HepG2 (cell line): ENCODE measurements around the gene TCFL5. TPM values are rescaled to one million over a fixed set of nuclear protein-coding genes. Genes with fewer than 3 reads are reported as not detected.

Experiments
- HOXA3 ChIP-seq: sonication (generic); formaldehyde crosslinking; IDR thresholded peaks from 2 replicates; pipeline ENCODE4 v1.5.0; 2020; ENCODE audit warnings: missing genetic modification reagents
- MED13 ChIP-seq: sonication (generic); formaldehyde crosslinking; IDR thresholded peaks from 2 replicates; pipeline ENCODE4 v1.5.0; 2020; ENCODE audit warnings: missing genetic modification reagents
- MZF1 ChIP-seq: sonication (generic); formaldehyde crosslinking; IDR thresholded peaks from 2 replicates; pipeline ENCODE4 v1.8.1; 2023; ENCODE audit warnings: mild to moderate bottlenecking, missing genetic modification reagents, borderline replicate concordance
- NKX3-1 ChIP-seq: sonication (generic); formaldehyde crosslinking; IDR thresholded peaks from 2 replicates; pipeline ENCODE4 v1.5.0; 2020; ENCODE audit warnings: missing genetic modification reagents
- SRY ChIP-seq: sonication (generic); formaldehyde crosslinking; IDR thresholded peaks from 2 replicates; pipeline ENCODE4 v1.8.0; 2022; ENCODE audit warnings: mild to moderate bottlenecking, missing genetic modification reagents
- ZIK1 ChIP-seq: sonication (generic); formaldehyde crosslinking; IDR thresholded peaks from 2 replicates; pipeline ENCODE4 v1.5.0; 2020; ENCODE audit warnings: mild to moderate bottlenecking, low read depth, missing genetic modification reagents, borderline replicate concordance
- ZNF441 ChIP-seq: sonication (generic); formaldehyde crosslinking; IDR thresholded peaks from 2 replicates; pipeline ENCODE4 v1.7.0; 2021; ENCODE audit warnings: missing genetic modification reagents, borderline replicate concordance
- ZNF557 ChIP-seq: sonication (generic); formaldehyde crosslinking; IDR thresholded peaks from 2 replicates; pipeline ENCODE4 v1.4.0; 2020; ENCODE audit warnings: missing genetic modification reagents
- ZNF558 ChIP-seq: sonication (generic); formaldehyde crosslinking; IDR thresholded peaks from 2 replicates; pipeline ENCODE4 v1.9.0; 2022; ENCODE audit warnings: mild to moderate bottlenecking, missing genetic modification reagents, borderline replicate concordance
- ZNF775 ChIP-seq: sonication (generic); formaldehyde crosslinking; IDR thresholded peaks from 2 replicates; pipeline ENCODE4 v1.4.0; 2020; ENCODE audit warnings: missing genetic modification reagents, mild to moderate bottlenecking, moderate library complexity, borderline replicate concordance
- polyA plus RNA-seq, 8 experiments: library from polyadenylated mRNA; depleted of rRNA in 3 of 8; stranded (reverse) in 7 of 8; unstranded in 1 of 8; fragments of >200 nt; fragmentation: Illumina TruSeq in 4 of 8; extraction: Trizol in 4 of 8; gene quantifications; 2 replicates each; pipeline versions ENCODE4 v1.2.1 to v1.2.3, GENCODE V29; 2011 to 2016; ENCODE audit warnings: low read depth in 4 of 8, missing spikeins in 1 of 8, mixed read lengths in 1 of 8; ENCODE audit not compliant: insufficient read depth in 1 of 8
- total RNA-seq, 5 experiments: library from RNA; depleted of rRNA; stranded (reverse); fragments of >200 nt; fragmentation: Illumina TruSeq; extraction: Trizol; gene quantifications; 2 replicates each; pipeline ENCODE4 v1.2.3, GENCODE V29; 2016; ENCODE audit warnings: low read depth in 1 of 5
- TF ChIP-seq, protein P1 (sequence below): sonication (generic); formaldehyde crosslinking; IDR thresholded peaks from 2 replicates; pipeline ENCODE4 v1.4.0; 2020; ENCODE audit warnings: missing genetic modification reagents
- TF ChIP-seq, protein P2 (sequence below): sonication (generic); formaldehyde crosslinking; IDR thresholded peaks from 2 replicates; pipeline ENCODE4 v1.4.0; 2020; ENCODE audit warnings: mild to moderate bottlenecking, missing genetic modification reagents
- TF ChIP-seq, protein P3 (sequence below): sonication (generic); formaldehyde crosslinking; IDR thresholded peaks from 2 replicates; pipeline ENCODE4 v1.9.0; 2021; ENCODE audit warnings: missing genetic modification reagents, mild to moderate bottlenecking, borderline replicate concordance

Gene TCFL5
- total and polyA plus RNA-seq, 2 of the 13 experiments (the other 11 are each of a cell fraction or from before 2014, with no cell fraction given) = 14.8 to 20.0 TPM

DNA sequence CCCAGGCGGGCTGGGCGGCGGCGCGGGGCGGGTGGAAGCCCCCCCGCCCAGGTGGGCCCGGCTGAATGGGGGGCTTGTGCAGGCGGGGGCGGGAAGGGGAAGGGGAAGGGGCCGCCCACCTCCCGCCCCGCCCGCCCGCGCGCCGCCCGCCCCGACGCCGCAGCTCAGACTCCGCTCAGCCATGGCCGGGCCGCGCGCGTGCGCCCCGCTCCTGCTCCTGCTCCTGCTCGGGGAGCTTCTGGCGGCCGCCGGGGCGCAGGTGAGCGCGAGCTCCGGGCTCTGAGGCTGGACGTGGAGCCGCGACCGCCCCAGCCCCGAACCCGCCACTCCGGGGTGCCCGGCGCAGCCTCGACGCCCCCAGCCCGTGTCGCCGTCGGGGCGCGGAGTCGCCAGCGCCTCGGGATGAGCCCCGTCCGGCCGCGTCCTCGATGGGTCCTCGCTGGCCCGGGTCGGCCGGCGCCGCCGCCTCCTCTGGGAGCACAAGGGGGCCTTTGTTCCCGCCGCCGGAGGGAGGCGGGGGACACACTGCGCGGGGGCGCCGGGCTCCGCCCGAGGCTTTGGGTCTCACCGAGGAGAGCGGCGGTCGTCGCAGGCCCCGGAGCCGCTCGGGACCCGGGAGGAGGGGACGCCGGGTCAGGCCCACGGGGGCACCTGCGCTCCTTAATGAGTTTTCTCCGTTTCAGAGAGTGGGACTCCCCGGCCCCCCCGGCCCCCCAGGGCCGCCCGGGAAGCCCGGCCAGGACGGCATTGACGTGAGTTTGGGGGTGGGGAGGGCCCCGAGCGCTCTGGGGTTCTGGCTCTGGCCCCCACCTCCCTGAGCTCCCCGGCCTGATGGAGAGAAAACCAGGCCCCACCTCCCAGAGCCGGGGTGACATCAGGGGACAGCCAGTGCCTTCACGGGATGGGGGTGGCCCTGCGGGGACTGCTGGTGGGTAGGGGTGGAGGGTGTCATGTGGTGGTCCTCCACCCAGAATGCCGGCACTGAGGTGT is 44.4 kb downstream of the TCFL5 start, which contains the start of gene COL9A3 (continued):
- TF ChIP-seq, protein P1, sequence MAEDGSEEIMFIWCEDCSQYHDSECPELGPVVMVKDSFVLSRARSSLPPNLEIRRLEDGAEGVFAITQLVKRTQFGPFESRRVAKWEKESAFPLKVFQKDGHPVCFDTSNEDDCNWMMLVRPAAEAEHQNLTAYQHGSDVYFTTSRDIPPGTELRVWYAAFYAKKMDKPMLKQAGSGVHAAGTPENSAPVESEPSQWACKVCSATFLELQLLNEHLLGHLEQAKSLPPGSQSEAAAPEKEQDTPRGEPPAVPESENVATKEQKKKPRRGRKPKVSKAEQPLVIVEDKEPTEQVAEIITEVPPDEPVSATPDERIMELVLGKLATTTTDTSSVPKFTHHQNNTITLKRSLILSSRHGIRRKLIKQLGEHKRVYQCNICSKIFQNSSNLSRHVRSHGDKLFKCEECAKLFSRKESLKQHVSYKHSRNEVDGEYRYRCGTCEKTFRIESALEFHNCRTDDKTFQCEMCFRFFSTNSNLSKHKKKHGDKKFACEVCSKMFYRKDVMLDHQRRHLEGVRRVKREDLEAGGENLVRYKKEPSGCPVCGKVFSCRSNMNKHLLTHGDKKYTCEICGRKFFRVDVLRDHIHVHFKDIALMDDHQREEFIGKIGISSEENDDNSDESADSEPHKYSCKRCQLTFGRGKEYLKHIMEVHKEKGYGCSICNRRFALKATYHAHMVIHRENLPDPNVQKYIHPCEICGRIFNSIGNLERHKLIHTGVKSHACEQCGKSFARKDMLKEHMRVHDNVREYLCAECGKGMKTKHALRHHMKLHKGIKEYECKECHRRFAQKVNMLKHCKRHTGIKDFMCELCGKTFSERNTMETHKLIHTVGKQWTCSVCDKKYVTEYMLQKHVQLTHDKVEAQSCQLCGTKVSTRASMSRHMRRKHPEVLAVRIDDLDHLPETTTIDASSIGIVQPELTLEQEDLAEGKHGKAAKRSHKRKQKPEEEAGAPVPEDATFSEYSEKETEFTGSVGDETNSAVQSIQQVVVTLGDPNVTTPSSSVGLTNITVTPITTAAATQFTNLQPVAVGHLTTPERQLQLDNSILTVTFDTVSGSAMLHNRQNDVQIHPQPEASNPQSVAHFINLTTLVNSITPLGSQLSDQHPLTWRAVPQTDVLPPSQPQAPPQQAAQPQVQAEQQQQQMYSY (CRISPR knock-in tag) = peak; percentile 29; the same call in 1 of the 2 replicates
- TF ChIP-seq MED13 (peak; percentile 24; the same call in 1 of the 2 replicates), ZNF557 (CRISPR knock-in tag) (no peak), ZNF558 (CRISPR knock-in tag) (0 out of 2 replicates have a peak, but pooled peaks have one; percentile 2), MZF1 (peak; percentile 82; the same call in 1 of the 2 replicates), ZNF441 (CRISPR knock-in tag) (no peak), ZIK1 (no peak), NKX3-1 (CRISPR knock-in tag) (no peak), ZNF775 (CRISPR knock-in tag) (no peak), HOXA3 (CRISPR knock-in tag) (peak; percentile 37), SRY (CRISPR knock-in tag) (no peak)
- TF ChIP-seq, protein P2, sequence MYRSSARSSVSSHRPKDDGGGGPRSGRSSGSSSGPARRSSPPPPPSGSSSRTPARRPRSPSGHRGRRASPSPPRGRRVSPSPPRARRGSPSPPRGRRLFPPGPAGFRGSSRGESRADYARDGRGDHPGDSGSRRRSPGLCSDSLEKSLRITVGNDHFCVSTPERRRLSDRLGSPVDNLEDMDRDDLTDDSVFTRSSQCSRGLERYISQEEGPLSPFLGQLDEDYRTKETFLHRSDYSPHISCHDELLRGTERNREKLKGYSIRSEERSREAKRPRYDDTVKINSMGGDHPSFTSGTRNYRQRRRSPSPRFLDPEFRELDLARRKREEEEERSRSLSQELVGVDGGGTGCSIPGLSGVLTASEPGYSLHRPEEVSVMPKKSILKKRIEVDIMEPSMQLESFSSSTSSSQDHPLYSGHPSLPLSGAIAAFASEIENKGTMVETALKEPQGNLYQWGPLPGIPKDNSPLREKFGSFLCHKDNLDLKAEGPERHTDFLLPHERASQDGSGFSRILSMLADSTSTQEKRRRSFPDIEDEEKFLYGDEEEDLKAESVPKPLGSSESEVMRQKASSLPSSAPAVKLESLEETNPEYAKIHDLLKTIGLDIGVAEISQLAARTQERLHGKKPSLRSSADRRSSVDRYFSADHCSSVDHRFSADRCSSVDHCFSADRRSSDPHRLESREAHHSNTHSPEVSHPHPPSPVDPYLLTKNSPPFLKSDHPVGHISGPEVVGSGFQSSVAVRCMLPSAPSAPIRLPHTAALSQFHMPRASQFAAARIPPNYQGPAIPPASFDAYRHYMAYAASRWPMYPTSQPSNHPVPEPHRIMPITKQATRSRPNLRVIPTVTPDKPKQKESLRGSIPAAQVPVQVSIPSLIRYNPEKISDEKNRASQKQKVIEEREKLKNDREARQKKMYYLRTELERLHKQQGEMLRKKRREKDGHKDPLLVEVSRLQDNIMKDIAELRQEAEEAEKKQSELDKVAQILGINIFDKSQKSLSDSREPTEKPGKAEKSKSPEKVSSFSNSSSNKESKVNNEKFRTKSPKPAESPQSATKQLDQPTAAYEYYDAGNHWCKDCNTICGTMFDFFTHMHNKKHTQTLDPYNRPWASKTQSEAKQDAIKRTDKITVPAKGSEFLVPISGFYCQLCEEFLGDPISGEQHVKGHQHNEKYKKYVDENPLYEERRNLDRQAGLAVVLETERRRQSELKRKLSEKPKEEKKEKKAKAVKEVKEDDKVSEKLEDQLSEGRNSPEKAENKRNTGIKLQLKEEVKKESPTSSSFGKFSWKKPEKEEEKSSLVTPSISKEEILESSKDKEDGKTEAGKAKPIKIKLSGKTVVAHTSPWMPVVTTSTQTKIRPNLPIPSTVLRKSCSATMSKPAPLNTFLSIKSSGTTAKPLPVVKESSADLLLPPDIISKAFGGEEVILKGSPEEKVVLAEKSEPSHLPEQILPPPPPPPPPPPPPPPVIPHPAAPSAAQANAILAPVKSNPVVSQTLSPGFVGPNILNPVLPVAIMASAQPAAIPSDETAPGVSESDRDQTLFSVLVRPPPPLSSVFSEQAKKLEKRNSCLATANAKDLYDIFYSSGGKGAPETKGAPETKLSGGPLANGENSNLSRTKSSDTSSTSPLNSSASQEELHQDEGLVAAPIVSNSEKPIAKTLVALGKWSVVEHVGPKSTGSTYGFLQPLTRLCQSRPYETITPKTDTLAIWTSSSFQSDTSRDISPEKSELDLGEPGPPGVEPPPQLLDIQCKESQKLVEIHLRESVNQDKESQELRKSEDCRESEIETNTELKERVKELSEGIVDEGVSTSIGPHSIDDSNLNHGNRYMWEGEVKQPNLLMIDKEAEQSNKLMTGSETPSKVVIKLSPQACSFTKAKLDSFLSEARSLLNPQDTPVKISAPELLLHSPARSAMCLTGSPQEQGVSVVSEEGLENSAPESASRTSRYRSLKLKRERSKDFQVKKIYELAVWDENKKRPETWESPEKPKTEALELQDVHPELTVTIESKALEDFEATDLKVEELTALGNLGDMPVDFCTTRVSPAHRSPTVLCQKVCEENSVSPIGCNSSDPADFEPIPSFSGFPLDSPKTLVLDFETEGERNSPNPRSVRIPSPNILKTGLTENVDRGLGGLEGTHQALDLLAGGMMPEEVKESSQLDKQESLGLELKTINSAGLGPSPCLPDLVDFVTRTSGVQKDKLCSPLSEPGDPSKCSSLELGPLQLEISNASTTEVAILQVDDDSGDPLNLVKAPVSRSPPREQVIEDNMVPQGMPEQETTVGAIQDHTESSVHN (CRISPR knock-in tag) = no peak
- TF ChIP-seq, protein P3, sequence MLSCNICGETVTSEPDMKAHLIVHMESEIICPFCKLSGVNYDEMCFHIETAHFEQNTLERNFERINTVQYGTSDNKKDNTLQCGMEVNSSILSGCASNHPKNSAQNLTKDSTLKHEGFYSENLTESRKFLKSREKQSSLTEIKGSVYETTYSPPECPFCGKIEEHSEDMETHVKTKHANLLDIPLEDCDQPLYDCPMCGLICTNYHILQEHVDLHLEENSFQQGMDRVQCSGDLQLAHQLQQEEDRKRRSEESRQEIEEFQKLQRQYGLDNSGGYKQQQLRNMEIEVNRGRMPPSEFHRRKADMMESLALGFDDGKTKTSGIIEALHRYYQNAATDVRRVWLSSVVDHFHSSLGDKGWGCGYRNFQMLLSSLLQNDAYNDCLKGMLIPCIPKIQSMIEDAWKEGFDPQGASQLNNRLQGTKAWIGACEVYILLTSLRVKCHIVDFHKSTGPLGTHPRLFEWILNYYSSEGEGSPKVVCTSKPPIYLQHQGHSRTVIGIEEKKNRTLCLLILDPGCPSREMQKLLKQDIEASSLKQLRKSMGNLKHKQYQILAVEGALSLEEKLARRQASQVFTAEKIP = no peak
